OCI-LY3 (cell line): ENCODE results near the gene CMIP.
A peak's percentile ranks its signal among the peaks of the same experiment; 100 is the strongest.

Experiments used
- H2AFZ ChIP-seq: fragments of 200-600, 300-600 bp; shearing (Covaris generic); 2 replicates; pipeline ENCODE4 v1.6.0; 2014; ENCODE audit warnings: antibody characterized with exemption, low read depth, low read length
- H3K27ac ChIP-seq: fragments of 200-600, 300-600 bp; sonication (generic); 2 replicates; pipeline ENCODE4 v1.5.1; 2014; ENCODE audit warnings: mild to moderate bottlenecking, low read length, moderate library complexity, mixed read lengths
- H3K27me3 ChIP-seq: fragments of 200-600, 300-600 bp; sonication (generic); 2 replicates; pipeline ENCODE4 v1.6.1; 2014; ENCODE audit warnings: low read depth, low read length, mixed read lengths
- H3K36me3 ChIP-seq: fragments of 200-600, 300-600 bp; sonication (generic); replicated peaks from 2 replicates; pipeline ENCODE3; 2014; ENCODE audit warnings: low read depth, low read length, mixed read lengths
- H3K4me1 ChIP-seq: fragments of 300-600, 200-600 bp; sonication (generic); 2 replicates; pipeline ENCODE4 v1.6.1; 2014; ENCODE audit warnings: low read length, mixed read lengths
- H3K4me2 ChIP-seq: fragments of 200-600, 300-600 bp; sonication (generic); 2 replicates; pipeline ENCODE4 v1.6.1; 2014; ENCODE audit warnings: low read length, mixed read lengths
- H3K4me3 ChIP-seq: fragments of 300-600, 200-600 bp; sonication (generic); 2 replicates; pipeline ENCODE4 v1.5.1; 2014; ENCODE audit warnings: antibody characterized with exemption, mild to moderate bottlenecking, low read length, moderate library complexity
- H3K79me2 ChIP-seq: fragments of 300-600, 200-600 bp; shearing (Covaris generic); 2 replicates; pipeline ENCODE4 v1.6.1; 2014; ENCODE audit warnings: mild to moderate bottlenecking, low read length, mixed read lengths
- H3K9ac ChIP-seq: fragments of 300-600, 200-600 bp; shearing (Covaris generic); 2 replicates; pipeline ENCODE4 v1.6.0; 2014; ENCODE audit warnings: mild to moderate bottlenecking, low read length, moderate library complexity
- H3K9me3 ChIP-seq: fragments of 200-600, 300-600 bp; shearing (Covaris generic); 2 replicates; pipeline ENCODE4 v1.6.1; 2014; ENCODE audit warnings: low read length, mixed read lengths; ENCODE audit not compliant: insufficient read depth
- H4K20me1 ChIP-seq: fragments of 200-600, 300-600 bp; sonication (generic); 2 replicates; pipeline ENCODE4 v1.6.1; 2016; ENCODE audit warnings: low read length, mixed read lengths; ENCODE audit not compliant: insufficient read depth
- EZH2phosphoT487 ChIP-seq: fragments of 200-600 bp; shearing (Covaris generic); IDR thresholded peaks from 2 replicates; pipeline ENCODE4 v1.6.1; 2018; ENCODE audit warnings: antibody characterized with exemption, mixed run types, low read depth
- TF ChIP-seq, protein P1 (sequence below): fragments of 200-600, 300-600 bp; sonication (generic); IDR thresholded peaks from 2 replicates; pipeline ENCODE4 v1.5.1; 2014; ENCODE audit warnings: antibody characterized with exemption, low read length, low read depth

CMIP gene

DNA sequence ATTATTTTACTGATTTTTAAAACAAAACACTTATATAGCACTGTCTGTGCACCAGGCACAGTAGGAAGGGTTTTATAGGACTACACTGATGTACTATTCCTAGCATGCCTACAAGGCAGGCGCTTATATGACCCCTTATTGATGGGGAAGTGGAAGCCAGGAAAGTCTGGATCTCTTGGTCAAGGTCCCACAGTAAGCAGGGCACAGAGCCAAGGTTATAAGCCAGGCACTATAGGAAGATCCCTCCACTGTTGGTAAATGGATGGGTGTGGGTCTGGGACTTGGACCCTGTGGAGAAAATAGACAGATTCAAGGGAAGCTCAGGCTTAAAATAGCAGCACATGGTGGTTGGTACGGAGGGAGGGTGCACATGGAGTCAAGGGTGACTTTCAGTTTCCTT is 275.4 kb downstream of the CMIP start:
- H3K9ac ChIP-seq = no peak overlapping the region
- H3K9me3 ChIP-seq = 0 out of 2 replicates have a peak, but pooled peaks cover 5% of the 10 kb centered on the region
- no peak overlapping the region for H3K4me3 ChIP-seq
- peaks cover 41% of the 10 kb centered on the region for H3K4me1 ChIP-seq
- no peaks in the 10 kb centered on the region for H3K79me2 ChIP-seq
- TF ChIP-seq, protein P1, sequence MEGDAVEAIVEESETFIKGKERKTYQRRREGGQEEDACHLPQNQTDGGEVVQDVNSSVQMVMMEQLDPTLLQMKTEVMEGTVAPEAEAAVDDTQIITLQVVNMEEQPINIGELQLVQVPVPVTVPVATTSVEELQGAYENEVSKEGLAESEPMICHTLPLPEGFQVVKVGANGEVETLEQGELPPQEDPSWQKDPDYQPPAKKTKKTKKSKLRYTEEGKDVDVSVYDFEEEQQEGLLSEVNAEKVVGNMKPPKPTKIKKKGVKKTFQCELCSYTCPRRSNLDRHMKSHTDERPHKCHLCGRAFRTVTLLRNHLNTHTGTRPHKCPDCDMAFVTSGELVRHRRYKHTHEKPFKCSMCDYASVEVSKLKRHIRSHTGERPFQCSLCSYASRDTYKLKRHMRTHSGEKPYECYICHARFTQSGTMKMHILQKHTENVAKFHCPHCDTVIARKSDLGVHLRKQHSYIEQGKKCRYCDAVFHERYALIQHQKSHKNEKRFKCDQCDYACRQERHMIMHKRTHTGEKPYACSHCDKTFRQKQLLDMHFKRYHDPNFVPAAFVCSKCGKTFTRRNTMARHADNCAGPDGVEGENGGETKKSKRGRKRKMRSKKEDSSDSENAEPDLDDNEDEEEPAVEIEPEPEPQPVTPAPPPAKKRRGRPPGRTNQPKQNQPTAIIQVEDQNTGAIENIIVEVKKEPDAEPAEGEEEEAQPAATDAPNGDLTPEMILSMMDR = no peak
- no peak for TF ChIP-seq EZH2phosphoT487
- H3K27me3 ChIP-seq = peaks cover 6% of the 10 kb centered on the region; the same call in 1 of the 2 replicates
- H3K36me3 ChIP-seq = no peaks in the 10 kb centered on the region
- H2AFZ ChIP-seq = no peak overlapping the region
- no peaks in the 10 kb centered on the region for H4K20me1 ChIP-seq
- no peak overlapping the region for H3K4me2 ChIP-seq
- H3K27ac ChIP-seq = no peak overlapping the region

DNA sequence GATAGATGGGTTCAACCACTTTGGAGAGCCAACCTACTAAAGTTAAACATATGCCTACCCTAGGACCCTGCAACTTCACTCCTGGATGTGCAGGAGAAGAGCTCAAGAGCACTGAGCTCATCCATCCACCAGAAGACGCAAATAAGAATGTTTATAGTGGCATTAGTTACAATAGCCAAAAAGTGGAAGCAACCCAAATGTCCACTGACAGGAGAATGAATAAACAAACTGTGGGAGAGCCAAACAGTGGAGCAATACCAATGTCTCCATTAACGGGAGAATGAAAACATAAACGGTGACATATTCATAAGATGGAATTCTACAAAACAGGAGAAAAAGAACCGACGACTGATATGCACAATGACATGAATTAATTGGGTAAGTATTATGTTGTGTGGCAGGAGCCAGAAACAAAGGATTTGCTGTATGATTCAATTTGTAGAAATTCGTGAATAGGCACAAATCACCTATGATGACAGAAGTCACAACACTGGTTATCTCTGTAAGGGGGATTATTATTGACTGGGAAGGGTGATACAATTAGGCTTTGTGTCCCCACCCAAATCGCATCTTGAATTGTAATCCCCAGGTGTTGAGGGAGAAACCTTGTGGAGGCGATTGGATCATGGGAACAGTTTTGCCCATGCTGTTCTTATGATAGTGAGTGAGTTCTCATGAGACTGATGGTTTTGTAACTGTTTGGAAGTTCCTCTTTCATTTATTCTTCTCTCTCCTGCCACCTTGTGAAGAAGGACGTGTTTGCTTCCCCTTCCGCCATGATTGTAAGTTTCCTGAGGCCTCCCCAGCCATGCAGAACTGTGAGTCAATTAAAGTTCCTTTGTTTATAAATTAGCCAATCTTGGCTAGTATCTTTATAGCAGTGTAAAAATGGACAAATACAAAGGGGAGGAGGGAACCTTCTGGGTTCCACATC is 276.6 kb downstream of the CMIP start:
- Histone ChIP-seq H3K4me2 (no peak overlapping the region), H3K27ac (no peak overlapping the region), H3K9ac (no peak overlapping the region), H3K4me3 (no peak overlapping the region), H3K9me3 (0 out of 2 replicates have a peak, but pooled peaks cover 5% of the 10 kb centered on the region), H3K27me3 (peaks cover 6% of the 10 kb centered on the region; the same call in 1 of the 2 replicates), H2AFZ (no peak overlapping the region), H4K20me1 (no peaks in the 10 kb centered on the region), H3K36me3 (no peaks in the 10 kb centered on the region), H3K79me2 (no peaks in the 10 kb centered on the region), H3K4me1 (peaks cover 29% of the 10 kb centered on the region)
- TF ChIP-seq, protein P1 = no peak

DNA sequence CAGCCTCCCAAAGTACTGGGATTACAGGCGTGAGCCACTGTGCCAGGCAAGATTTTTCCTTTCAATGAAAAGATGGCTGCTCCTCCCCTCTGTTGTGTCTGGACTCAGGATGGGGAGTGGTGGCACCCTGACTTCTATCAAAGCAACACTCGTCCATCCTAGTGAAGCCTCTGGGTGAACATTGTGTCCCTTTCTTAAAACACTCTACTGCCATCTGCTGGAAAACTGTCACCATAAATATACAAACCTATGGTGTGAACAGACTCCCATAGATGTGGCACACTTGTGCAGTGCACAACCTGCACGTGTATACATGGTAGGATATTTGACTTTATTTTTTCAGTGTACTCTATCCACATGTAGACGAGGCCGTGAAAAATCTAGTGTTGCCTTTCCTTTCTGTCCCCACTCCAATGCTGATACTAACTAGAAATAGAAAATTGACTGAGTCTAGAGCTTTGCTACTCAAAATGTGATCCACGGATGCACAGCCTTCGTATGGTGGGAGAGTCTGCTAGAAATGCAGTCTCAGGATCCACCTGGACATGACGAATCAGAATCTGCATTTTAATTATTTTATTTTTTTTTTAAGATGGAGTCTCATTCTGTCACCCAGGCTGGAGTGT is 278.6 kb downstream of the CMIP start:
- Histone ChIP-seq H3K9ac (no peak overlapping the region), H3K4me3 (no peak overlapping the region), H3K36me3 (no peaks in the 10 kb centered on the region), H3K4me1 (peaks cover 20% of the 10 kb centered on the region), H3K4me2 (no peak overlapping the region), H4K20me1 (no peaks in the 10 kb centered on the region), H3K27ac (no peak overlapping the region), H3K79me2 (no peaks in the 10 kb centered on the region), H3K9me3 (0 out of 2 replicates have a peak, but pooled peaks cover 5% of the 10 kb centered on the region), H2AFZ (no peak overlapping the region), H3K27me3 (peaks cover 6% of the 10 kb centered on the region; the same call in 1 of the 2 replicates)
- TF ChIP-seq, protein P1 = peak; percentile 80
- no peak for TF ChIP-seq EZH2phosphoT487

DNA sequence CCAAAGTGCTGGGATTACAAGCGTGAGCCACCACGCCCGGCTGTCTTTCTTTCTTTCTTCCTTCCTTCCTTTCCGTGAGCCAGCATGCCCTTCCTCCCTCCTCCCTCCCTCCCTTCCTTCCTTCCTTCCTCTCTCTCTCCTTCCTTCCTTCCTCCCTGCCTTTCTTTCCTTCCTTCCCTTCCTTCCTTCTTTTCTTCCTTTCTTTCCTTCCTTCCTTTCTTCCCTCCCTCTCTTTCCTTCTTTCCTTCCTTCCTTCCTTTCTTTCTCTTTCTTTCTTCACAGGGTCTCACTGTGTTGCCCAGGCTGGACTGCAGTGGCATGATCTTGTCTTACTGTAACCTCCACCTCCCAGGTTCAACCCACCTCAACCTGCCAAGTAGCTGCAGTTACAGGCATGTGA is 283.8 kb downstream of the CMIP start:
- H3K9me3 ChIP-seq = no peaks in the 10 kb centered on the region
- TF ChIP-seq, protein P1 = no peak
- no peak for TF ChIP-seq EZH2phosphoT487
- H2AFZ ChIP-seq = no peak overlapping the region
- no peaks in the 10 kb centered on the region for H3K36me3 ChIP-seq
- peaks cover 4% of the 10 kb centered on the region; the same call in 1 of the 2 replicates for H3K27me3 ChIP-seq
- H3K9ac ChIP-seq = peak overlapping the region; percentile 23; the same call in 1 of the 2 replicates
- H3K27ac ChIP-seq = no peak overlapping the region
- H3K4me2 ChIP-seq = peak overlapping the region; percentile 35; the same call in 1 of the 2 replicates
- peaks cover 49% of the 10 kb centered on the region for H3K4me1 ChIP-seq
- no peaks in the 10 kb centered on the region for H3K79me2 ChIP-seq
- no peaks in the 10 kb centered on the region for H4K20me1 ChIP-seq
- peak overlapping the region; percentile 47; the same call in 1 of the 2 replicates for H3K4me3 ChIP-seq
